Testis (tissue), 2 donors: ENCODE data around the gene BLCAP.

ENCODE experiments used
- POLR2A ChIP-seq: fragments of 450-650 bp; IDR thresholded peaks from one replicate; pipeline ENCODE4 v1.6.1; 2017; ENCODE audit warnings: antibody characterized with exemption, mild to moderate bottlenecking, moderate library complexity
- TF ChIP-seq, protein P1 (sequence below), 3 experiments: fragments of 450-650 bp in 2 of 3; fragments of 200-600 bp in 1 of 3; sonication (generic) in 1 of 3; IDR thresholded peaks; one replicate each; pipeline ENCODE4 v1.5.1; 2016 to 2019; ENCODE audit warnings: antibody characterized with exemption in 3 of 3, mild to moderate bottlenecking in 2 of 3, moderate library complexity in 1 of 3

DNA sequence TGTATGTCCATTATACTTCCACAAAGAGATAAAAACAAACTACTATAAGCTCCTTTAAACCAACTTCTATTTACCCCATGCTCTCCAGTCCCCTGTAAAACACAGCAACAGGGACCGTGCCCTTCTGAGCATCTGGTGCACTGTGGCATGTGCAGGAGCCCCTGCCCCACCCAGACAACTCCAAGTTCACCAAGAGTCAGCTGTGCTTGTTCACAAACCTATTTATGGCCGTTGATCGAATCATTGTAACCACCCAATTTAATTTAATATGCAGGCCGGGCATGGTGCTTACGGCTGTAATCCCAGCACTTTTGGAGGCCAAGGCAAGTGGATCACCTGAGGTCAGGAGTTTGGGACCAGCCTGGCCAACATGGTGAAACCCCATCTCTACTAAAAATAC, 13.7 kb upstream of the BLCAP start:
- TF ChIP-seq, protein P1, sequence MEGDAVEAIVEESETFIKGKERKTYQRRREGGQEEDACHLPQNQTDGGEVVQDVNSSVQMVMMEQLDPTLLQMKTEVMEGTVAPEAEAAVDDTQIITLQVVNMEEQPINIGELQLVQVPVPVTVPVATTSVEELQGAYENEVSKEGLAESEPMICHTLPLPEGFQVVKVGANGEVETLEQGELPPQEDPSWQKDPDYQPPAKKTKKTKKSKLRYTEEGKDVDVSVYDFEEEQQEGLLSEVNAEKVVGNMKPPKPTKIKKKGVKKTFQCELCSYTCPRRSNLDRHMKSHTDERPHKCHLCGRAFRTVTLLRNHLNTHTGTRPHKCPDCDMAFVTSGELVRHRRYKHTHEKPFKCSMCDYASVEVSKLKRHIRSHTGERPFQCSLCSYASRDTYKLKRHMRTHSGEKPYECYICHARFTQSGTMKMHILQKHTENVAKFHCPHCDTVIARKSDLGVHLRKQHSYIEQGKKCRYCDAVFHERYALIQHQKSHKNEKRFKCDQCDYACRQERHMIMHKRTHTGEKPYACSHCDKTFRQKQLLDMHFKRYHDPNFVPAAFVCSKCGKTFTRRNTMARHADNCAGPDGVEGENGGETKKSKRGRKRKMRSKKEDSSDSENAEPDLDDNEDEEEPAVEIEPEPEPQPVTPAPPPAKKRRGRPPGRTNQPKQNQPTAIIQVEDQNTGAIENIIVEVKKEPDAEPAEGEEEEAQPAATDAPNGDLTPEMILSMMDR (IDR thresholded peaks at IDR 0.05), result no peak
- TF ChIP-seq POLR2A, result no peak
